ENCODE measurements around the gene TGFBR1.

GRCh38 chr9:99076030-99076429 is 28.9 kb upstream of the TGFBR1 start:
- TF ChIP-seq CTCF (IDR thresholded peaks at IDR 0.05) = no peak
- no peak for TF ChIP-seq POLR2A (IDR thresholded peaks at IDR 0.05)

Measured in body of pancreas (tissue), 4 donors.